Vagina (tissue), 2 donors: ENCODE data around the gene PLXNB1. TPM values are rescaled to one million over a fixed set of nuclear protein-coding genes. Genes with fewer than 3 reads are reported as not detected.

Experiments used
- DNase-seq, 2 donors: peaks; one replicate each; pipeline ENCODE4 v3.0.0-alpha.2; 2017; ENCODE audit errors: extremely low spot score in 2 of 2
- H3K27ac ChIP-seq: fragments of 200-600 bp; sonication (generic); one replicate; pipeline ENCODE4 v1.5.1; 2019
- H3K27me3 ChIP-seq: fragments of 200-600 bp; sonication (generic); one replicate; pipeline ENCODE4 v1.5.1; 2019
- H3K36me3 ChIP-seq, 2 donors: fragments of 200-600 bp; sonication (generic); one replicate each; pipeline ENCODE4 v1.5.1; 2017 to 2019
- H3K4me1 ChIP-seq: fragments of 200-600 bp; sonication (generic); one replicate; pipeline ENCODE4 v1.5.1; 2019
- H3K4me3 ChIP-seq, 2 donors: fragments of 200-600 bp; sonication (generic); 1 replicate in 1 of 2; 2 replicates in 1 of 2; pipeline ENCODE4 v1.5.1; 2016 to 2019
- H3K9me3 ChIP-seq: fragments of 200-600 bp; sonication (generic); one replicate; pipeline ENCODE4 v1.5.1; 2019
- POLR2A ChIP-seq, 2 donors: fragments of 450-650 bp; IDR thresholded peaks; one replicate each; pipeline ENCODE4 v1.6.1; 2017; ENCODE audit warnings: antibody characterized with exemption in 2 of 2, mild to moderate bottlenecking in 2 of 2, moderate library complexity in 2 of 2
- POLR2AphosphoS5 ChIP-seq, 2 donors: sonication (generic); formaldehyde crosslinking; IDR thresholded peaks; one replicate each; pipeline ENCODE4 v1.9.0; 2017; ENCODE audit warnings: antibody characterized with exemption in 2 of 2, mild to moderate bottlenecking in 2 of 2, low read depth in 1 of 2; ENCODE audit not compliant: insufficient read depth in 1 of 2
- intact Hi-C: fragments of 100-400 bp; cut with DNase I; formaldehyde crosslinking; loops from one replicate; pipeline ENCODE4 v1.15.1; 2023
- total RNA-seq: library from RNA; depleted of rRNA; stranded (reverse); fragments of >200 nt; gene quantifications from one replicate; pipeline ENCODE4 v1.2.3, GENCODE V29; 2016
- TF ChIP-seq, protein P1 (sequence below), 3 experiments: fragments of 450-650 bp in 2 of 3; fragments of 200-600 bp in 1 of 3; sonication (generic) in 1 of 3; IDR thresholded peaks; one replicate each; pipeline ENCODE4 v1.5.1; 2017 to 2019; ENCODE audit warnings: antibody characterized with exemption in 3 of 3, mild to moderate bottlenecking in 2 of 3, moderate library complexity in 2 of 3

The PLXNB1 gene
- total RNA-seq, 1 donor from 2014 or later: 257 TPM

DNA sequence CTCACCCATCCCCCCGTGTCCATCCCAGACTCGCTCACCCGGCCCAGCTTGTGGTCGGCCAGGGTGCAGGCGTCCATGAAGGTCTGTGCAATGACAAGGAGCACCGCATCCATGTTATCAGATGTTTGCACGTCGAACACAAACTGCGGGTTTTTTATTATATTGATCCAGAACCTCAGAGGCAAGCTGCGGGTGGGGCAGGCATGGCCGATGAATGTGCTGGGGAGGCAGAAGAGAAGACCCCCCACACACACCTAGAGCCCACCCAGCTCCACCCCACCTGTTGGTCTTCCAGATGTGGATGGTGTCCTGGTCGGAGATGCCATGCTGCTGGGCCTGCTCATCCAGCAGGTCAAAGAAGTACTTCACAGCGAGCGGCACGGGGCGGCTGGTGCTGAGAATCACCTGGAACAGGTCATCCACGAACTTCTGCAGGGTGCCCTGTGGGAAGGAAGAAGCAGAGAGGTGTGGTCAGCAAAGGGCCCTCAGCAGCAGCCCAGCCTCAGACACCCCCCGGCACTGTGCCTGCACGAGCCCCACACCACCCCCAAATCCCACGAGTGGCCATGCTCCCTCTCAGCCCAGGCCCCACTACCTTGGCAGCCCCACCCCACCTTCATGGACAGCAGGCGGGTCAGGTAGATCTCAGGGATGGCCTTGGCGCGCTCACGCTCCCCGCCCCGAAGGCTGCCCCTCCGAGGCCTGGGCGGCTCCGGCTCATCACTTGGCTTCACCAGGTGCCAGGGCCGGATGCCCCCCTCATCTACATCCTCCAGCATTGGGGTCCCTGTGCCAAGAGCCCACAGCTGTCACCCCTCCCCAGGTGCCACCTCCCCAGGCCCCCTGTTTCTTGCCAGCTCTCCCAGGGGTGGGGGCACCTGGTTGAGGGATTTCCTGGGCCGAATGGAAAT lies 20.3 kb downstream of the PLXNB1 start:
- Histone ChIP-seq H3K36me3 (peaks cover 0 to 88% of the 10 kb centered on the region in 2 donors), H3K27ac (no peak overlapping the region), H3K4me1 (peaks cover 18% of the 10 kb centered on the region), H3K9me3 (no peaks in the 10 kb centered on the region), H3K27me3 (no peaks in the 10 kb centered on the region), H3K4me3 (no peak overlapping the region)
- TF ChIP-seq, protein P1, sequence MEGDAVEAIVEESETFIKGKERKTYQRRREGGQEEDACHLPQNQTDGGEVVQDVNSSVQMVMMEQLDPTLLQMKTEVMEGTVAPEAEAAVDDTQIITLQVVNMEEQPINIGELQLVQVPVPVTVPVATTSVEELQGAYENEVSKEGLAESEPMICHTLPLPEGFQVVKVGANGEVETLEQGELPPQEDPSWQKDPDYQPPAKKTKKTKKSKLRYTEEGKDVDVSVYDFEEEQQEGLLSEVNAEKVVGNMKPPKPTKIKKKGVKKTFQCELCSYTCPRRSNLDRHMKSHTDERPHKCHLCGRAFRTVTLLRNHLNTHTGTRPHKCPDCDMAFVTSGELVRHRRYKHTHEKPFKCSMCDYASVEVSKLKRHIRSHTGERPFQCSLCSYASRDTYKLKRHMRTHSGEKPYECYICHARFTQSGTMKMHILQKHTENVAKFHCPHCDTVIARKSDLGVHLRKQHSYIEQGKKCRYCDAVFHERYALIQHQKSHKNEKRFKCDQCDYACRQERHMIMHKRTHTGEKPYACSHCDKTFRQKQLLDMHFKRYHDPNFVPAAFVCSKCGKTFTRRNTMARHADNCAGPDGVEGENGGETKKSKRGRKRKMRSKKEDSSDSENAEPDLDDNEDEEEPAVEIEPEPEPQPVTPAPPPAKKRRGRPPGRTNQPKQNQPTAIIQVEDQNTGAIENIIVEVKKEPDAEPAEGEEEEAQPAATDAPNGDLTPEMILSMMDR (IDR thresholded peaks at IDR 0.05): no peak
- TF ChIP-seq POLR2A (IDR thresholded peaks at IDR 0.05) (no peak), POLR2AphosphoS5 (IDR thresholded peaks at IDR 0.05; ENCODE audit: insufficient read depth in 1 of 2, low read depth in 1 of 2) (no peak)
- no peak for DNase-seq
- intact Hi-C loops: no loop called here

DNA sequence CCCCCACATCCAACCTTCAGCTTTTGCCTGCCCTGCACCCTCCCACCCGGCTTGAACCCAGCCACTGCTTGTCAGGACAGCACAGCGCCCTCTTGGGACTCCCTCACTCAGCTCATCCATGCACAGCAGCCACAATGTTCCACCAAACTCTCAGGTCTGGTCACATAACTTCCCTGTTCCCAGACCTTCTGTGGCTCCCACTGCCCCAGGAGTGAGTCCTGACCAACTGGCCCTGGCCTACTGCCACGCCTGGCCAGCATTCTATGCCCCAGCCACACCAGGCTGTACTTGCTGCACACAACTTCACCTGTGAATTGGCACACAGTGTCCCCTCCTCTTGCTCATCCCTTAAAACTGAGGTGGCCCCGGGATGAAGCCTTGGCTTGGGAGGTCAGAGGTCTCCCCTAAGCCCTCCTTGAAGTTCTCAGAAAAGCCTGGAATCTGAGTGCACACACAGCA lies 21.0 kb downstream of the PLXNB1 start:
- Histone ChIP-seq H3K4me3 (no peak overlapping the region), H3K27ac (no peak overlapping the region), H3K36me3 (peaks cover 0 to 88% of the 10 kb centered on the region in 2 donors), H3K9me3 (no peaks in the 10 kb centered on the region), H3K27me3 (no peaks in the 10 kb centered on the region), H3K4me1 (peaks cover 11% of the 10 kb centered on the region)
- intact Hi-C loops: no loop called here
- DNase-seq: no peak
- TF ChIP-seq POLR2AphosphoS5 (IDR thresholded peaks at IDR 0.05; ENCODE audit: insufficient read depth in 1 of 2, low read depth in 1 of 2) (no peak), POLR2A (IDR thresholded peaks at IDR 0.05) (no peak)
- TF ChIP-seq, protein P1 (IDR thresholded peaks at IDR 0.05): no peak

DNA sequence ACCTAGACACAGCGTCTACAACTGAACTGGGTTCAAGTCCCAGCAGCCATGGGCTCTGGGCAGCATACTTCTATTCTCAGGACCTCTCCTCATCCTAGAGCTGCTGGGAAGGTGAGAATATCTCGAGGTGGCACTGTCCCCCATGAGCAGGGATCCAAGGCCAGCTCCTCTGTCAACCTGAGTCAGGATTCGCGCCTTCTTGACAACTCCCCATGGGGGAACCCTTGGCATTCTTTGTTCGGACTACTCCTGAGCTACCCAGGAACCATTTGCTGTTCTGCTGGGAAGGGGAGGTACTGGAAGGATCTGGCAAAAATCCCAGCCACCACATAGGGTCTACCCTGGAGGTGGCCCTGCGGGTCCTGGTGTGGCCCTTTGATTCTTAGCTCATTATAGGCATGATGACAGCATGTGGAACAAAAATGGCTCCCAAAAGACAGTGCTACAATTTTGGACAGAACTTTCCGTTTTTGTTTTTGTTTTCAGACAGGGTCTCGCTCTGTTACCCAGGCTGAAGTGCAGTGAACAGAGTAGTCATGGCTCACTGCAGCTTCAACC lies 22.3 kb downstream of the PLXNB1 start:
- intact Hi-C loops: no loop called here
- no peak for TF ChIP-seq POLR2AphosphoS5 (IDR thresholded peaks at IDR 0.05; ENCODE audit: insufficient read depth in 1 of 2, low read depth in 1 of 2)
- TF ChIP-seq POLR2A (IDR thresholded peaks at IDR 0.05): no peak
- TF ChIP-seq, protein P1 (IDR thresholded peaks at IDR 0.05): no peak
- no peaks in the 10 kb centered on the region for H3K27me3 ChIP-seq
- H3K9me3 ChIP-seq: no peaks in the 10 kb centered on the region
- H3K4me3 ChIP-seq: no peak overlapping the region
- no peak for DNase-seq
- H3K4me1 ChIP-seq: peaks cover 2% of the 10 kb centered on the region
- H3K36me3 ChIP-seq: peaks cover 0 to 80% of the 10 kb centered on the region in 2 donors
- no peak overlapping the region for H3K27ac ChIP-seq

DNA sequence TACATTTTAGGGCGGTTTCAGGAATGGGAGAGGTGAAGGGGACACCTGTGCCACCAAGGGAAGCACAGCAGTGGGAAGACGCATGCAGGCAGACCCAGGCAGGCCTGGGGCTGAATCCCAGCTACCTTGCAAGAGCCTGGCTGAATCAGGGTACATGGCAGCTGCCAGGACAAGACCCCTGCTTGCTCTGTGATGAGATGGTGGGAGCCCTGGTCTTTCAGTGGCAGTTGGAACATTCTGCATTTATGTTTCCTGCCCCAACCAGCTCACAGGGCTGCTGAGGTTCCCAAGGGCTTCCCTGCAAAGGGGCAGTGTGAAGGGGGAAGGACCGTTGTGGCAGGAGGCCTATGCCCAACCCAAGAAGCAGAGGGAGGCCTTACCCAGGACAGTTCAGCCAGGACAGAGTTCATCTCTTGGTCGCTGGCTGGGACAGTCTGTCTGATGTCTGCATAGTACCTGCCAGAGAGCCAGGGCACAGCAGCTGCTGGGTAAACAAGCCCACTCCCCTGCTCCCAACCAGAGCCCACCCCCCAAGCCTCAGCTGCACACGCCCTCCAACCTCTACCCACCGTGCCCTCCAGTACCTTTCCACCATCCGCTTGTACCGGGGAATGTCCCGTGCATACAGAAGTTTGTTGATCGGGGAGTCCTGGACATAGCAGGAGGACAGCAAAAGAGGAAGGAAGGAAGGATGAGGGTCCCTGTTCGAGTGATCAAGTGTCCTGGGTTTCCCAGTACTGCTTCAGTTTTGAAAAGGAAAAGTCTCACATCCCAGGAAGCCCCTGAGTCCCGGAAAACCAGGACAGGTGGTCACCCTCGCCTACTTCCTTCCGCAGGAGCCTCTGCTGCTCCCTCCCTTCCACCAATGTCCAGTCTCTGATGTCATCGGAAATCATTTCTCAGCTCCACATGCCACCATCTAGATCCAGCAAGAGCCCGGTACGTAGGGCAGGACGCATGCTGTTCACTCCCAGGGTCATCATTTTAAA lies 23.1 kb downstream of the PLXNB1 start:
- Histone ChIP-seq H3K4me3 (no peak overlapping the region), H3K27me3 (no peaks in the 10 kb centered on the region), H3K4me1 (peaks cover 4% of the 10 kb centered on the region), H3K27ac (no peak overlapping the region), H3K36me3 (peaks cover 0 to 71% of the 10 kb centered on the region in 2 donors), H3K9me3 (no peaks in the 10 kb centered on the region)
- DNase-seq: peak in 1 of 2 donors; percentile 79
- intact Hi-C loops: no loop called here
- TF ChIP-seq, protein P1 (IDR thresholded peaks at IDR 0.05): no peak
- TF ChIP-seq POLR2AphosphoS5 (IDR thresholded peaks at IDR 0.05; ENCODE audit: insufficient read depth in 1 of 2, low read depth in 1 of 2) (no peak), POLR2A (IDR thresholded peaks at IDR 0.05) (no peak)
